GM23338 (cell line): ENCODE results near the gene APPL2. TPM values are rescaled to one million over a fixed set of nuclear protein-coding genes. Genes with fewer than 3 reads are reported as not detected.

Experiments used
- ATAC-seq: fragments of 200-7000 bp; cut with Tn5 transposase; 3 replicates; pipeline ENCODE4 v1.9.1; 2020
- DNase-seq: peaks from one replicate; pipeline ENCODE4 v3.0.0-alpha.2; 2015; ENCODE audit warnings: low spot score
- H2AFZ ChIP-seq: fragments of 200-600 bp; sonication (generic); 2 replicates; pipeline ENCODE4 v1.8.0; 2016; ENCODE audit warnings: antibody characterized with exemption, mild to moderate bottlenecking, moderate library complexity
- H3F3A ChIP-seq: fragments of 200-600 bp; sonication (generic); replicated peaks from 2 replicates; pipeline ENCODE4 v1.8.0; 2017; ENCODE audit warnings: antibody characterized with exemption, mixed run types, low read depth
- H3K27ac ChIP-seq: fragments of 200-600 bp; sonication (generic); 2 replicates; pipeline ENCODE4 v1.6.1; 2016; ENCODE audit warnings: low read depth
- H3K27me3 ChIP-seq: fragments of 200-600 bp; sonication (generic); 2 replicates; pipeline ENCODE4 v1.8.0; 2016; ENCODE audit warnings: mild to moderate bottlenecking, mixed run types, moderate library complexity; ENCODE audit not compliant: insufficient read depth
- H3K36me3 ChIP-seq: fragments of 200-600 bp; sonication (generic); 2 replicates; pipeline ENCODE4 v1.8.0; 2016; ENCODE audit warnings: mild to moderate bottlenecking; ENCODE audit not compliant: insufficient read depth
- H3K4me1 ChIP-seq: fragments of 200-600 bp; sonication (generic); 2 replicates; pipeline ENCODE4 v1.8.0; 2016; ENCODE audit warnings: mild to moderate bottlenecking, moderate library complexity; ENCODE audit not compliant: insufficient read depth
- H3K4me2 ChIP-seq: fragments of 200-600 bp; sonication (generic); 2 replicates; pipeline ENCODE4 v1.7.1; 2017; ENCODE audit warnings: mixed run types
- H3K4me3 ChIP-seq: fragments of 200-600 bp; sonication (generic); 2 replicates; pipeline ENCODE4 v1.6.1; 2016; ENCODE audit warnings: mixed run types
- H3K79me2 ChIP-seq: fragments of 200-600 bp; sonication (generic); replicated peaks from 2 replicates; pipeline ENCODE4 v1.8.0; 2017; ENCODE audit warnings: mild to moderate bottlenecking; ENCODE audit not compliant: insufficient read depth
- H3K9me2 ChIP-seq: fragments of 200-600 bp; sonication (generic); 2 replicates; pipeline ENCODE4 v1.8.0; 2017; ENCODE audit not compliant: insufficient read depth
- H4K20me1 ChIP-seq: fragments of 200-600 bp; sonication (generic); replicated peaks from 2 replicates; pipeline ENCODE4 v1.8.0; 2017; ENCODE audit warnings: mild to moderate bottlenecking; ENCODE audit not compliant: insufficient read depth
- H3K27ac Mint-ChIP-seq: 2 replicates; pipeline ENCODE4 v1.8.0; 2020; ENCODE audit warnings: inconsistent platforms, mild to moderate bottlenecking, moderate library complexity, mixed read lengths
- H3K27me3 Mint-ChIP-seq: 3 replicates; pipeline ENCODE4 v1.8.0; 2022; ENCODE audit warnings: low read depth, mild to moderate bottlenecking, moderate library complexity, mixed read lengths, inconsistent platforms; ENCODE audit not compliant: insufficient read depth, poor library complexity
- H3K36me3 Mint-ChIP-seq: 3 replicates; pipeline ENCODE4 v1.8.0; 2021; ENCODE audit warnings: low read depth, mild to moderate bottlenecking, inconsistent platforms, moderate library complexity, mixed read lengths
- H3K4me1 Mint-ChIP-seq: 3 replicates; pipeline ENCODE4 v1.8.0; 2020; ENCODE audit warnings: mild to moderate bottlenecking, inconsistent platforms, mixed read lengths
- H3K4me3 Mint-ChIP-seq: 3 replicates; pipeline ENCODE4 v1.8.0; 2021; ENCODE audit warnings: moderate library complexity, mild to moderate bottlenecking, inconsistent platforms, mixed read lengths
- H3K9me3 Mint-ChIP-seq: 3 replicates; pipeline ENCODE4 v1.8.0; 2020; ENCODE audit warnings: moderate library complexity, mild to moderate bottlenecking, inconsistent platforms, mixed read lengths
- CREB1 ChIP-seq: fragments of 250-450 bp; sonication (Bioruptor Pico); IDR thresholded peaks from 2 replicates; pipeline ENCODE4 v1.5.0; 2020; ENCODE audit warnings: low read depth, mild to moderate bottlenecking, moderate library complexity
- EZH2 ChIP-seq: fragments of 200-600 bp; sonication (generic); IDR thresholded peaks from one replicate; pipeline ENCODE4 v1.8.0; 2017; ENCODE audit warnings: antibody characterized with exemption, mild to moderate bottlenecking, low read depth; ENCODE audit not compliant: unreplicated experiment
- EZH2phosphoT487 ChIP-seq: fragments of 200-600 bp; sonication (generic); IDR thresholded peaks from one replicate; pipeline ENCODE4 v1.8.1; 2018; ENCODE audit warnings: antibody characterized with exemption; ENCODE audit not compliant: unreplicated experiment
- POLR2AphosphoS5 ChIP-seq: IDR thresholded peaks from 2 replicates; pipeline ENCODE4 v1.6.1; 2016; ENCODE audit warnings: antibody characterized with exemption, low read depth
- STAT1 ChIP-seq: IDR thresholded peaks from one replicate; pipeline ENCODE4 v1.6.1; 2016; ENCODE audit warnings: antibody characterized with exemption; ENCODE audit not compliant: unreplicated experiment
- ZNF114 ChIP-seq: fragments of 250-450 bp; sonication (Bioruptor Pico); IDR thresholded peaks from 2 replicates; pipeline ENCODE4 v1.5.0; 2020; ENCODE audit warnings: mild to moderate bottlenecking, moderate library complexity
- ZNF331 ChIP-seq: fragments of 250-450 bp; sonication (Bioruptor Pico); IDR thresholded peaks from 2 replicates; pipeline ENCODE4 v1.5.0; 2020; ENCODE audit warnings: low read depth, mild to moderate bottlenecking, moderate library complexity
- polyA plus RNA-seq: library from polyadenylated mRNA; unstranded; fragments of >200 nt; fragmentation: Nextera tagmentation; extraction: Ambion mirVana; gene quantifications from 2 replicates; pipeline ENCODE4 v1.2.1, GENCODE V29; 2016
- total RNA-seq: library from RNA; depleted of rRNA; stranded (reverse); fragments of >200 nt; shearing (Covaris generic); gene quantifications from 2 replicates; pipeline ENCODE4 v1.2.3, GENCODE V29; 2014
- TF ChIP-seq, protein P1 (sequence below), 2 experiments: fragments of 200-600 bp in 1 of 2; sonication (generic) in 1 of 2; conservative IDR thresholded peaks; 2 replicates each; pipeline versions ENCODE4 v1.5.1 to v1.6.1; 2016 to 2017; ENCODE audit warnings: antibody characterized with exemption in 2 of 2, low read depth in 2 of 2, mild to moderate bottlenecking in 2 of 2, moderate library complexity in 1 of 2
- TF ChIP-seq, protein P2 (sequence below): IDR thresholded peaks from one replicate; pipeline ENCODE4 v1.6.1; 2018; ENCODE audit warnings: antibody characterized with exemption; ENCODE audit not compliant: unreplicated experiment

The APPL2 gene
- total and polyA plus RNA-seq, 2 experiments from 2014 or later: 9.3 to 17.4 TPM

DNA sequence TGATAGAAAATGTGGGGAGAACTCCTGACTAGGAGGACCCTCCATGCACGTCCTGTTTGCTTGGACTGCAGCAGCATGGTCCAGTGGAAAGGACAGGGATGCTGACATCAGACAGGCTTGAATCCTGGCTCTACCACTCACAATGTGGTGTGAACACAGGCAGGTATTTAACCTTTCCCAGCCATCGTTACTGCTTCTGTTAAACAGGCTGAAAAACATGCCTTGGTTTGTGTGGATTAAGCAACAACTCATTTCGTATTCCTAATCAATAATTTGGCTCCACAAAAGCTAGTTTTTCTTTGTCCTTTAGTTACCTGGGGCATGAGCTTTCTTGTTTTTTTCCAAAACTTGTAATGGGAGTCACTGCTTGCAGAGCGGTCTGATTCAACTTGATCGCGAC, 41.0 kb downstream of the APPL2 start (continued):
- no peak for TF ChIP-seq ZNF114
- TF ChIP-seq POLR2AphosphoS5: no peak
- no peak for TF ChIP-seq CREB1
- no peak for TF ChIP-seq EZH2
- no peak for TF ChIP-seq EZH2phosphoT487

DNA sequence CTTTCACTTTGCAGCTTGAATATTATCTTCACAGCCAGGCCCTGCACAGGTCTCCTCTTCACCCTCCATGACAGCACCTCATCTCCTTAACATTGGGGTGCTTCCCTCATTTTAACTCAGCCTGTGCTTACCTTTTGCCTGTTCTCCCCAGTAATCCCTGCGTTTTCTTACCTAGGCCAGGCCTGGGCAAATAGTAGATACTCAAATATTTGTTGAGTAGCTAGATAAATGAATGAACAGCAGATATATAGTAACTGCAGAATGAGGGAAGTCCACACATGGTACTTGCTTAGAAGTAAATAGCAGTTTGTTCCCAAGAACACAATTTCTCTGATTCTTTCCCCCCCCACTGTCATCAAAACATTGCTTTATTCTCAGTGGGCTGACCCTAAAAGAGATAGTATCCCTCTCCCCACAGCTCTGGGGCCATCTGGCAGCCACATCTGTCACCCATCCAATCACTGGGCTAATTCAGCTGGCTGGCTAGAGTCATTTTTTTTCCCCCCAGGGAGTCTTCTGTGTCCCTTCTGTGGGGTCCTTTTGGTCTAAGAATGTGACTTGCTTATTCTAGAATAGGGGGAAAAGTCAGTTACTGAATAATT, 43.2 kb downstream of the APPL2 start:
- Histone ChIP-seq H3K9me2 (no peaks in the 10 kb centered on the region), H3K4me2 (no peak overlapping the region), H3K4me3 (no peak overlapping the region), H3K27ac (no peak overlapping the region), H3K36me3 (peaks cover 19% of the 10 kb centered on the region), H2AFZ (no peak overlapping the region), H3K79me2 (no peaks in the 10 kb centered on the region), H3K4me1 (no peaks in the 10 kb centered on the region), H4K20me1 (no peaks in the 10 kb centered on the region), H3K27me3 (no peaks in the 10 kb centered on the region), H3F3A (no peaks in the 10 kb centered on the region)
- H3K36me3 Mint-ChIP-seq: peaks cover 32% of the 10 kb centered on the region
- no peak overlapping the region for H3K27ac Mint-ChIP-seq
- no peak for ATAC-seq
- H3K9me3 Mint-ChIP-seq: no peaks in the 10 kb centered on the region; the same call in 2 of the 3 replicates
- no peak for TF ChIP-seq CREB1
- TF ChIP-seq, protein P1, sequence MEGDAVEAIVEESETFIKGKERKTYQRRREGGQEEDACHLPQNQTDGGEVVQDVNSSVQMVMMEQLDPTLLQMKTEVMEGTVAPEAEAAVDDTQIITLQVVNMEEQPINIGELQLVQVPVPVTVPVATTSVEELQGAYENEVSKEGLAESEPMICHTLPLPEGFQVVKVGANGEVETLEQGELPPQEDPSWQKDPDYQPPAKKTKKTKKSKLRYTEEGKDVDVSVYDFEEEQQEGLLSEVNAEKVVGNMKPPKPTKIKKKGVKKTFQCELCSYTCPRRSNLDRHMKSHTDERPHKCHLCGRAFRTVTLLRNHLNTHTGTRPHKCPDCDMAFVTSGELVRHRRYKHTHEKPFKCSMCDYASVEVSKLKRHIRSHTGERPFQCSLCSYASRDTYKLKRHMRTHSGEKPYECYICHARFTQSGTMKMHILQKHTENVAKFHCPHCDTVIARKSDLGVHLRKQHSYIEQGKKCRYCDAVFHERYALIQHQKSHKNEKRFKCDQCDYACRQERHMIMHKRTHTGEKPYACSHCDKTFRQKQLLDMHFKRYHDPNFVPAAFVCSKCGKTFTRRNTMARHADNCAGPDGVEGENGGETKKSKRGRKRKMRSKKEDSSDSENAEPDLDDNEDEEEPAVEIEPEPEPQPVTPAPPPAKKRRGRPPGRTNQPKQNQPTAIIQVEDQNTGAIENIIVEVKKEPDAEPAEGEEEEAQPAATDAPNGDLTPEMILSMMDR (conservative IDR thresholded peaks at IDR 0.05; ENCODE audit: low read depth in 2 of 2): no peak
- no peak for TF ChIP-seq EZH2phosphoT487
- TF ChIP-seq, protein P2, sequence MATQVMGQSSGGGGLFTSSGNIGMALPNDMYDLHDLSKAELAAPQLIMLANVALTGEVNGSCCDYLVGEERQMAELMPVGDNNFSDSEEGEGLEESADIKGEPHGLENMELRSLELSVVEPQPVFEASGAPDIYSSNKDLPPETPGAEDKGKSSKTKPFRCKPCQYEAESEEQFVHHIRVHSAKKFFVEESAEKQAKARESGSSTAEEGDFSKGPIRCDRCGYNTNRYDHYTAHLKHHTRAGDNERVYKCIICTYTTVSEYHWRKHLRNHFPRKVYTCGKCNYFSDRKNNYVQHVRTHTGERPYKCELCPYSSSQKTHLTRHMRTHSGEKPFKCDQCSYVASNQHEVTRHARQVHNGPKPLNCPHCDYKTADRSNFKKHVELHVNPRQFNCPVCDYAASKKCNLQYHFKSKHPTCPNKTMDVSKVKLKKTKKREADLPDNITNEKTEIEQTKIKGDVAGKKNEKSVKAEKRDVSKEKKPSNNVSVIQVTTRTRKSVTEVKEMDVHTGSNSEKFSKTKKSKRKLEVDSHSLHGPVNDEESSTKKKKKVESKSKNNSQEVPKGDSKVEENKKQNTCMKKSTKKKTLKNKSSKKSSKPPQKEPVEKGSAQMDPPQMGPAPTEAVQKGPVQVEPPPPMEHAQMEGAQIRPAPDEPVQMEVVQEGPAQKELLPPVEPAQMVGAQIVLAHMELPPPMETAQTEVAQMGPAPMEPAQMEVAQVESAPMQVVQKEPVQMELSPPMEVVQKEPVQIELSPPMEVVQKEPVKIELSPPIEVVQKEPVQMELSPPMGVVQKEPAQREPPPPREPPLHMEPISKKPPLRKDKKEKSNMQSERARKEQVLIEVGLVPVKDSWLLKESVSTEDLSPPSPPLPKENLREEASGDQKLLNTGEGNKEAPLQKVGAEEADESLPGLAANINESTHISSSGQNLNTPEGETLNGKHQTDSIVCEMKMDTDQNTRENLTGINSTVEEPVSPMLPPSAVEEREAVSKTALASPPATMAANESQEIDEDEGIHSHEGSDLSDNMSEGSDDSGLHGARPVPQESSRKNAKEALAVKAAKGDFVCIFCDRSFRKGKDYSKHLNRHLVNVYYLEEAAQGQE: no peak
- no peak for TF ChIP-seq ZNF331 (CRISPR knock-in tag)
- TF ChIP-seq STAT1: no peak
- TF ChIP-seq ZNF114: no peak
- no peaks in the 10 kb centered on the region for H3K4me1 Mint-ChIP-seq
- peaks cover 2% of the 10 kb centered on the region for H3K27me3 Mint-ChIP-seq
- DNase-seq: no peak
- H3K4me3 Mint-ChIP-seq: no peak overlapping the region
